22Rv1 (cell line): ENCODE results near the gene TPST2.

Experiments
- ZFX ChIP-seq: fragments of 450-650 bp; IDR thresholded peaks from 2 replicates; pipeline ENCODE4 v1.6.1; 2017; ENCODE audit warnings: antibody characterized with exemption, borderline replicate concordance
- TF ChIP-seq, protein P1 (sequence below): fragments of 450-650 bp; IDR thresholded peaks from 2 replicates; pipeline ENCODE4 v1.5.1; 2017; ENCODE audit warnings: mild to moderate bottlenecking

- TF ChIP-seq, protein P1, sequence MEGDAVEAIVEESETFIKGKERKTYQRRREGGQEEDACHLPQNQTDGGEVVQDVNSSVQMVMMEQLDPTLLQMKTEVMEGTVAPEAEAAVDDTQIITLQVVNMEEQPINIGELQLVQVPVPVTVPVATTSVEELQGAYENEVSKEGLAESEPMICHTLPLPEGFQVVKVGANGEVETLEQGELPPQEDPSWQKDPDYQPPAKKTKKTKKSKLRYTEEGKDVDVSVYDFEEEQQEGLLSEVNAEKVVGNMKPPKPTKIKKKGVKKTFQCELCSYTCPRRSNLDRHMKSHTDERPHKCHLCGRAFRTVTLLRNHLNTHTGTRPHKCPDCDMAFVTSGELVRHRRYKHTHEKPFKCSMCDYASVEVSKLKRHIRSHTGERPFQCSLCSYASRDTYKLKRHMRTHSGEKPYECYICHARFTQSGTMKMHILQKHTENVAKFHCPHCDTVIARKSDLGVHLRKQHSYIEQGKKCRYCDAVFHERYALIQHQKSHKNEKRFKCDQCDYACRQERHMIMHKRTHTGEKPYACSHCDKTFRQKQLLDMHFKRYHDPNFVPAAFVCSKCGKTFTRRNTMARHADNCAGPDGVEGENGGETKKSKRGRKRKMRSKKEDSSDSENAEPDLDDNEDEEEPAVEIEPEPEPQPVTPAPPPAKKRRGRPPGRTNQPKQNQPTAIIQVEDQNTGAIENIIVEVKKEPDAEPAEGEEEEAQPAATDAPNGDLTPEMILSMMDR, result no peak
- no peak for TF ChIP-seq ZFX
Observed at GRCh38 chr22:26612652-26613051, 22.7 kb upstream of the TPST2 start.
